GM21737 (cell line): ENCODE measurements around the gene MAGI1.
"Not testable (repeated sequence)": the region's sequence is repeated elsewhere in the genome, so short reads cannot be mapped to it uniquely, and the experiment has no call there.

Experiments
- ATAC-seq: cut with Tn5 transposase; IDR thresholded peaks from one replicate; pipeline ENCODE4 v1.9.1; 2021; ENCODE audit warnings: mild to moderate bottlenecking, moderate library complexity; ENCODE audit not compliant: unreplicated experiment

The MAGI1 gene

GRCh38 chr3:65730449-65730848 is 308.3 kb downstream of the MAGI1 start:
- no peak for ATAC-seq

GRCh38 chr3:65729973-65730372 is 308.7 kb downstream of the MAGI1 start:
- ATAC-seq, result no peak

- ATAC-seq, result no peak
Measured at GRCh38 chr3:65729555-65729954, 309.2 kb downstream of the MAGI1 start.

- no peak for ATAC-seq
Measured at GRCh38 chr3:65728138-65728537, 310.6 kb downstream of the MAGI1 start.

GRCh38 chr3:65723985-65724384 is 314.7 kb downstream of the MAGI1 start:
- no peak for ATAC-seq

- ATAC-seq, result no peak
Measured at GRCh38 chr3:65723011-65723410, 315.7 kb downstream of the MAGI1 start.

GRCh38 chr3:65720989-65721737 is 317.6 kb downstream of the MAGI1 start:
- ATAC-seq, result no peak

- ATAC-seq, result not testable (repeated sequence)
Measured at GRCh38 chr3:65719639-65720038, 319.1 kb downstream of the MAGI1 start.

- no peak for ATAC-seq
Measured at GRCh38 chr3:65717676-65718346, 320.9 kb downstream of the MAGI1 start.

GRCh38 chr3:65716071-65716751 is 322.5 kb downstream of the MAGI1 start:
- ATAC-seq, result no peak

- no peak for ATAC-seq
Measured at GRCh38 chr3:65714134-65714533, 324.6 kb downstream of the MAGI1 start.

GRCh38 chr3:65713016-65713415 is 325.7 kb downstream of the MAGI1 start:
- no peak for ATAC-seq

GRCh38 chr3:65712140-65712539 is 326.6 kb downstream of the MAGI1 start:
- ATAC-seq, result no peak

GRCh38 chr3:65706776-65707568 is 331.7 kb downstream of the MAGI1 start:
- ATAC-seq, result no peak

- no peak for ATAC-seq
Measured at GRCh38 chr3:65706301-65706700, 332.4 kb downstream of the MAGI1 start.

- no peak for ATAC-seq
Measured at GRCh38 chr3:65703820-65704219, 334.9 kb downstream of the MAGI1 start.

- no peak for ATAC-seq
Measured at GRCh38 chr3:65703026-65703425, 335.7 kb downstream of the MAGI1 start.

- ATAC-seq, result no peak
Measured at GRCh38 chr3:65702202-65702601, 336.5 kb downstream of the MAGI1 start.

- no peak for ATAC-seq
Measured at GRCh38 chr3:65701516-65701915, 337.2 kb downstream of the MAGI1 start.

GRCh38 chr3:65689436-65689835 is 349.3 kb downstream of the MAGI1 start:
- ATAC-seq, result no peak

GRCh38 chr3:65687741-65688140 is 351.0 kb downstream of the MAGI1 start:
- no peak for ATAC-seq
